CD14-positive monocyte (primary cell): ENCODE results near the gene CYP4F12. TPM values are rescaled to one million over a fixed set of nuclear protein-coding genes. Genes with fewer than 3 reads are reported as not detected.

ENCODE experiments used
- DNase-seq, 3 donors: peaks; one replicate each; pipeline ENCODE4 v3.0.0-alpha.2; 2011 to 2022
- H2AFZ ChIP-seq: 2 replicates; pipeline ENCODE4 v1.6.0; 2012; ENCODE audit warnings: mild to moderate bottlenecking, low read depth, low read length, inconsistent platforms; ENCODE audit not compliant: insufficient read depth, poor library complexity, severe bottlenecking
- H3K27ac ChIP-seq, 2 donors: 1 replicate in 1 of 2; 2 replicates in 1 of 2; pipeline ENCODE4 v1.5.1; 2012 to 2013; ENCODE audit warnings: low read length in 2 of 2, control low read depth in 1 of 2, inconsistent platforms in 1 of 2, low read depth in 1 of 2, mild to moderate bottlenecking in 1 of 2
- H3K27me3 ChIP-seq, 2 donors: one replicate each; pipeline versions ENCODE4 v1.6.0 to v1.6.1; 2011 to 2013; ENCODE audit warnings: low read length in 2 of 2; ENCODE audit not compliant: control insufficient read depth in 2 of 2, insufficient read depth in 2 of 2
- H3K36me3 ChIP-seq, 2 donors: replicated peaks in 1 of 2; 1 replicate in 1 of 2; 2 replicates in 1 of 2; pipeline versions ENCODE4 v1.5.1 to v1.6.1; 2012 to 2013; ENCODE audit warnings: low read length in 2 of 2, control low read depth in 1 of 2, inconsistent platforms in 1 of 2, mild to moderate bottlenecking in 1 of 2; ENCODE audit not compliant: insufficient read depth in 2 of 2, control insufficient read depth in 1 of 2
- H3K4me1 ChIP-seq, 2 donors: 1 replicate in 1 of 2; 2 replicates in 1 of 2; pipeline versions ENCODE4 v1.5.1 to v1.6.1; 2012 to 2013; ENCODE audit warnings: low read length in 2 of 2, control low read depth in 1 of 2, inconsistent platforms in 1 of 2, mild to moderate bottlenecking in 1 of 2, moderate library complexity in 1 of 2; ENCODE audit not compliant: insufficient read depth in 2 of 2, control insufficient read depth in 1 of 2
- H3K4me2 ChIP-seq: replicated peaks from 2 replicates; pipeline ENCODE3; 2012; ENCODE audit warnings: low read length, moderate library complexity, mild to moderate bottlenecking; ENCODE audit not compliant: poor library complexity, severe bottlenecking; ENCODE audit errors: extremely low read depth
- H3K4me3 ChIP-seq, 3 experiments: fragments of 200-600 bp in 1 of 3; sonication (generic) in 1 of 3; replicated peaks in 1 of 3; 1 replicate in 2 of 3; 2 replicates in 1 of 3; pipeline ENCODE4 v1.5.1; 2011 to 2013; ENCODE audit warnings: low read length in 3 of 3, mild to moderate bottlenecking in 3 of 3, control low read depth in 2 of 3, low read depth in 2 of 3, inconsistent platforms in 1 of 3, moderate library complexity in 1 of 3
- H3K79me2 ChIP-seq: 2 replicates; pipeline ENCODE4 v1.6.0; 2012; ENCODE audit warnings: mild to moderate bottlenecking, control low read depth, inconsistent platforms, low read length, moderate library complexity; ENCODE audit not compliant: insufficient read depth
- H3K9ac ChIP-seq: 2 replicates; pipeline ENCODE4 v1.6.0; 2017; ENCODE audit warnings: low read length, mild to moderate bottlenecking; ENCODE audit not compliant: insufficient read depth, poor library complexity, severe bottlenecking
- H3K9me3 ChIP-seq, 2 donors: replicated peaks in 1 of 2; 1 replicate in 1 of 2; 2 replicates in 1 of 2; pipeline versions ENCODE4 v1.5.1 to v1.6.1; 2012 to 2013; ENCODE audit warnings: low read length in 2 of 2, control low read depth in 1 of 2; ENCODE audit not compliant: control insufficient read depth in 1 of 2, insufficient read depth in 1 of 2
- H4K20me1 ChIP-seq: 2 replicates; pipeline ENCODE4 v1.6.0; 2012; ENCODE audit warnings: mild to moderate bottlenecking, low read length, control low read depth, moderate library complexity; ENCODE audit not compliant: insufficient read depth
- H3K27ac Mint-ChIP-seq, 7 donors: one replicate each; pipeline ENCODE4 v1.8.0; 2020; ENCODE audit warnings: mild to moderate bottlenecking in 7 of 7, mixed read lengths in 7 of 7, moderate library complexity in 6 of 7, inconsistent platforms in 2 of 7
- H3K27me3 Mint-ChIP-seq, 3 donors: one replicate each; pipeline ENCODE4 v1.8.0; 2021 to 2022; ENCODE audit warnings: low read depth in 3 of 3, mild to moderate bottlenecking in 3 of 3, mixed read lengths in 3 of 3, moderate library complexity in 3 of 3, inconsistent platforms in 1 of 3
- H3K36me3 Mint-ChIP-seq, 2 donors: one replicate each; pipeline ENCODE4 v1.8.0; 2020; ENCODE audit warnings: mixed read lengths in 2 of 2, inconsistent platforms in 1 of 2, mild to moderate bottlenecking in 1 of 2
- H3K4me1 Mint-ChIP-seq: one replicate; pipeline ENCODE4 v1.8.0; 2020; ENCODE audit warnings: mild to moderate bottlenecking, mixed read lengths
- H3K4me3 Mint-ChIP-seq, 2 donors: one replicate each; pipeline ENCODE4 v1.8.0; 2020; ENCODE audit warnings: mild to moderate bottlenecking in 2 of 2, mixed read lengths in 2 of 2, moderate library complexity in 1 of 2
- H3K9me3 Mint-ChIP-seq, 7 donors: one replicate each; pipeline ENCODE4 v1.8.0; 2020 to 2022; ENCODE audit warnings: mixed read lengths in 7 of 7, mild to moderate bottlenecking in 6 of 7, moderate library complexity in 6 of 7, inconsistent platforms in 2 of 7
- CTCF ChIP-seq: fragments of 200-600 bp; IDR thresholded peaks from one replicate; pipeline ENCODE4 v1.8.0; 2022; ENCODE audit warnings: antibody characterized with exemption, mild to moderate bottlenecking
- WGBS: methylation state at CpG from one replicate; pipeline ENCODE4 v1.1.5; 2013; ENCODE audit warnings: missing lambda C conversion rate; ENCODE audit not compliant: insufficient coverage; 5-methylcytosine and 5-hydroxymethylcytosine counted together
- intact Hi-C, 2 donors: fragments of 100-400 bp; cut with micrococcal nuclease; formaldehyde crosslinking; loops; one replicate each; pipeline versions ENCODE4 v1.15.0 to v1.15.1; 2023
- polyA plus RNA-seq, 3 donors: library from polyadenylated mRNA; depleted of rRNA in 1 of 3; unstranded in 2 of 3; stranded (reverse) in 1 of 3; fragments of 300-500 nt in 2 of 3; fragments of >200 nt in 1 of 3; fragmentation: Illumina TruSeq in 2 of 3; gene quantifications; 1 replicate in 2 of 3; 2 replicates in 1 of 3; pipeline ENCODE4 v1.2.3, GENCODE V29; 2012 to 2021

CYP4F12 gene
- polyA plus RNA-seq, 3 donors = 0.09 TPM; not detected in 2

GRCh38 chr19:15733895-15734294 is 61.0 kb downstream of the CYP4F12 start:
- H3K4me2 ChIP-seq = no peak overlapping the region
- no peaks in the 10 kb centered on the region for H3K36me3 ChIP-seq
- no peaks in the 10 kb centered on the region for H4K20me1 ChIP-seq
- no peaks in the 10 kb centered on the region for H3K4me1 ChIP-seq
- H3K27ac ChIP-seq = no peak overlapping the region
- no peak overlapping the region for H3K9ac ChIP-seq
- no peak overlapping the region for H2AFZ ChIP-seq
- Mint-ChIP-seq H3K4me1 (no peaks in the 10 kb centered on the region), H3K4me3 (no peak overlapping the region), H3K36me3 (no peaks in the 10 kb centered on the region), H3K27ac (no peak overlapping the region), H3K27me3 (peaks cover 5 to 13% (median 7%) of the 10 kb centered on the region in 3 donors), H3K9me3 (no peaks in the 10 kb centered on the region)
- intact Hi-C loops = no loop called here
- DNase-seq = no peak
- TF ChIP-seq CTCF = no peak
- no peaks in the 10 kb centered on the region for H3K79me2 ChIP-seq
- H3K9me3 ChIP-seq = no peaks in the 10 kb centered on the region
- WGBS = no CpG with 5 or more reads among the region's 6 CpGs
- peaks cover 4 to 8% of the 10 kb centered on the region in 2 donors for H3K27me3 ChIP-seq
- no peak overlapping the region for H3K4me3 ChIP-seq

DNA sequence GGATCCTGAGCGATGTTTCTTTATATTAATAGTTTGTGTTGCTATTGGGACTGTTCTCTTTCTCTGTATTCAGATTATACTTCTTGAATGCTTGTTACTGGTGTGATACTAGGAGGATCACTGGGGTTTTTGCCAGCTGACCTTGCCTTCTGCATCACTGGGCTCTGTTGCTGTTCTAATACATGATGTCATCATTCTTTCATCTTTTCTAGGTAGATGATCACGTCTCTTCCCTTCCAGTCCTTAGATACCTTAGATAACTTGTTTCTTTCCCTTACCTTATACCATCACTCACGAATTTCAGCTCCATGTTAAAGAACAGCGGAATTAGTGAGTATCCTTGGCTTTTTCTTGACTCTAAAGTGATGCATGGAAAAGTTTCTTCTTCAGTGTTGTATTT is 64.8 kb downstream of the CYP4F12 start, which contains the start of gene OR10H3:
Gene OR10H3 (plus strand): TSS at position 264 of the 400 bp plus-strand sequence. CDS start 3,408 bp downstream, outside the sequence.
- no peak within 1 kb of the TSS for H3K4me2 ChIP-seq
- Mint-ChIP-seq H3K4me1 (no peaks in the 10 kb centered on the region), H3K9me3 (peaks cover 12 to 23% (median 21%) of the 10 kb centered on the region in 7 donors), H3K36me3 (no peaks in the 10 kb centered on the region), H3K27ac (no peak within 1 kb of the TSS), H3K27me3 (peaks cover 5 to 16% (median 7%) of the 10 kb centered on the region in 3 donors), H3K4me3 (peak within 1 kb of the TSS in 1 of 2 donors; percentile 17)
- peaks cover 2 to 8% of the 10 kb centered on the region in 2 donors for H3K27me3 ChIP-seq
- no peaks in the 10 kb centered on the region for H3K79me2 ChIP-seq
- H3K27ac ChIP-seq = no peak within 1 kb of the TSS
- no peak within 1 kb of the TSS for H3K4me3 ChIP-seq
- DNase-seq = no peak
- TF ChIP-seq CTCF = no peak
- H3K9me3 ChIP-seq = peaks cover 10 to 22% of the 10 kb centered on the region in 2 donors
- no peak within 1 kb of the TSS for H2AFZ ChIP-seq
- no CpG with 5 or more reads among the region's 4 CpGs for WGBS
- H3K36me3 ChIP-seq = no peaks in the 10 kb centered on the region
- no peaks in the 10 kb centered on the region for H3K4me1 ChIP-seq
- intact Hi-C loops = no loop called here
- no peaks in the 10 kb centered on the region for H4K20me1 ChIP-seq
- H3K9ac ChIP-seq = no peak within 1 kb of the TSS
